ENCODE measurements around the gene GLB1L.

DNA sequence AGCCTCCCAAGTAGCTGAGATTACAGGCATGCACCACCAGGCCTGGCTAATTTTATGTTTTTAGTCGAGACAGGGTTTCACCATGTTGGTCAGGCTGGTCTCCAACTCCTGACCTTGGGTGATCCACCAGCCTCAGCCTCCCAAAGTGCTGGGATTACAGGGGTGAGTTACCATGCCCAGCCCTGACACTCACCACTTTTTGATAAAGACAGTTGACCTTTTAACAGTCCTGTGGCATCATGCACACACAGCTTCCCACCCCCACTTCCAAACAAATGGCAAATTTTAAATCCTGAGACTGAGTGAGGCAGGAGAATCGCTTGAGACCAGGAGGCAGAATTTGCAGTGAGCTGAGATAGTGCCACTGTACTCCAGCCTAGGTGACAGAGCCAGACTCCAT lies 27.8 kb upstream of the GLB1L start:
- TF ChIP-seq CTCF (IDR thresholded peaks at IDR 0.05; ENCODE audit: poor library complexity) (no peak), EZH2phosphoT487 (IDR thresholded peaks at IDR 0.05; ENCODE audit: low read depth, severe bottlenecking, unreplicated experiment) (no peak)

Measured in hepatocyte (in vitro differentiated cells).